DMS 273 treated with DMSO at 0.1 percent for 48 hours (cell line): Measurements from ENCODE around the gene ID3.
"Not testable (repeated sequence)": the region's sequence is repeated elsewhere in the genome, so short reads cannot be mapped to it uniquely, and the experiment has no call there.

ENCODE experiments used
- DNase-seq: peaks from one replicate; lab custom pipeline; 2025; lab: John Stamatoyannopoulos, UW

ID3 gene

DNA sequence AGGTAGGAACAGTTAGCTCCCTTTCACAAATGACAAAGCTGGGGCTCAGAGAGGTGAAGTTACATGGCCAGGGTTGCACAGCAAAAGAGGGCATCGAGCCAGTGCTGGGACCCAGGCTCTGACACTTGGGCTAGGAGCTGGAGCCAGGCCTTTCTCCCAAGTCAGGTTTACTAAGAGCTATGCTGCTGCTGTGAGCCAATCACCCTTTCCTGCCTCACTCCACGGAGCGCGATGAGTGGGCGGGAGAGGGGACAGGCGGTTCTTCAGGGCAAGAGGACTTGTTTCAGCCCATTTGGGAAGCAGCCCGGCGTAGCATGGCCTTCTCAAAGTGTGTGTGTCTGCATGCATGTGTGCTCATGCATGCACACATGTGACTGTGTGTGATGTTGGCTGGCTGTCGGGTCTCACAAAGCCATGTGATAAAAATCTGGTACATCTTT lies 10.6 kb downstream of the ID3 start:
- DNase-seq, result no peak

DNA sequence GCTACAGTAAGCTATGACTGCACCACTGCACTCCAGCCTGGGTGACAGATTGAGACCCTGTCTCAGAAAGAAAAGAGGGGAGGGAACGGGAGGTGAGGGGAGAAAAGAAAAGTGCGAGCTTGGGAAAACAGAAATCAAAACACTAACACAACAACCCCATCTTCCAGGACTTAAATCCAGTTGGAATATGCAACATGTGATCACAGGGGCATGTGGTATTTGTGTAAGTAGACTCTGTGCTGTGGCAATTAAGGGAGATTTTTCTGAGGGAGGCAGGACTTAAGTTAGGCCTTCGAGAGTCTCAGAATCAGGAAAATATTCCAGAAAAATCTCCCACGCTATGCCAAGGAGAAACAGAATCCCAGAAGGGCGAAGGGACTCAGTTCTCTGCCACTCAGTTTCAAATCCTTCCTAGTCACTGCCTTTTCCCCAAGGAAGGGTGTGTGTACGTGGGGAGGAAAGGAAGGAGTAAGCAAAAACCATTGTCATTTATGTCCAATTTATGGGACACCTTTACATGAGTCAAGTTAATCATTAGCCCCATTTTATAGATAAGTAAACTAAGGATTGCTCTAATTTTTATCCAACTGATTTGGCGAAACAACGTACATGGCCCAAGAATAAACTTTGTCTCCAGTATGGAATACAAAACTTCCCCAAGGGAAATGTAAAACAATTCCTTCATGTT lies 12.3 kb downstream of the ID3 start:
- DNase-seq, result no peak

DNA sequence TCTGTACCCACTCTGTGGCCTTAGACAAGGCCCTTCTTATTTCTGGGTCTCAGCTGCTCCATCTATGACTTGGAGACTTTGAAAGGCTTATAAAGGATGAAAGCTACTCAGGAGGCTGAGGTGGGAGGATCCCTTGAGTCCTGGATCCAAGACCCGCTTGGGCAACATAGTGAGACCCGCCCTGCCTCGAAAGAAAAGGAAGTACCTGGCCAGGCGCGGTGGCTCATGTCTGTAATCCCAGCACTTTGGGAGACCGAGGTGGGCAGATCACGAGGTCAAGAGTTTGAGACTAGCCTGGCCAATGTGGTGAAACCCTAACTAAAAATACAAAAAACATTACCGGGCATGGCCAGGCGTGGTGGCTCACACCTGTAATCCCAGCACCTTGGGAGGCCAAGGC lies 13.4 kb downstream of the ID3 start:
- DNase-seq, result no peak

DNA sequence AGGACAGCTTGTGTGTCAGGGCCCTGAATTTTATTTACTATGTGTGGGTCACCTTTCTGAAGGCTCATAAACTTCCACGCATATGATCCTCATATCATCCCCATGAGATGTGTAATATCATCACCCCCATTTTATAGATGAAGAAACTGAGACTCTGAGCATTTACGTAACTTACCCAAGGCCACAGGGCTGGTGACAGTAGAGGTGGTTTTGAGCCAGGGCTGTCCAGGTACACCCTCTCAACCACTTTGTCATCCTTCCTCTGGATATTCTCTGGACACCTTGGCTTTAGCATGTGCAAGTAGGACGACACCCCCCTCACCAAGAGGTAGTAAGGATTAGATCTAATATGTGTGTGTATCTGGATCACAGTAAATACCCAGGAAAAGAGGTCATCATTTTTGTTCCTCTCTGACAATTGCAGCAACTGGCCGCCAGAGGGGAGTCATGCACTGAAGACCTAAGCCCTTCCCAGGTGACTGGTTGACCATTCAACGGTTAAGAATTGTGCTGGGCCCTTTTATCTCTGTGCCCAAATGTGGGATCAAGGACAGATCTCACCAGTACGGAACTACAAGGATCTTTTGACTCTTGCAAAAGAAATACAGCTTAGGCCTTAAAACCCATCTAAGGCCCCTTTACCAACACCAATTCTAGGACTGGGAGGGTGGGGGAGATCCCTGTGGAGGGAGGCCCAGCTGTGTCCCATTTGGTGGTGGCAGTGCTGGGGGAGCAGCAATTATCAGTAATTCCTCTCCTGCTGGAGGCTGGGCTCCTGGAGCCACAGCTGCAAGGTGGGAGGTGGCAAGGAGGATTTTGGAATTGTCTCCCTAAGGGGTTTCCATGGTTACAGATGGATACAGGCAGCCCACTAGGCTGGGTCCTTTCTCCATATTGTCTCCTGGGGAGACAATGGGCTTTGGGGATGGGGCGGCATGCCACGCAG lies 14.6 kb downstream of the ID3 start:
- peak; percentile 63 for DNase-seq

DNA sequence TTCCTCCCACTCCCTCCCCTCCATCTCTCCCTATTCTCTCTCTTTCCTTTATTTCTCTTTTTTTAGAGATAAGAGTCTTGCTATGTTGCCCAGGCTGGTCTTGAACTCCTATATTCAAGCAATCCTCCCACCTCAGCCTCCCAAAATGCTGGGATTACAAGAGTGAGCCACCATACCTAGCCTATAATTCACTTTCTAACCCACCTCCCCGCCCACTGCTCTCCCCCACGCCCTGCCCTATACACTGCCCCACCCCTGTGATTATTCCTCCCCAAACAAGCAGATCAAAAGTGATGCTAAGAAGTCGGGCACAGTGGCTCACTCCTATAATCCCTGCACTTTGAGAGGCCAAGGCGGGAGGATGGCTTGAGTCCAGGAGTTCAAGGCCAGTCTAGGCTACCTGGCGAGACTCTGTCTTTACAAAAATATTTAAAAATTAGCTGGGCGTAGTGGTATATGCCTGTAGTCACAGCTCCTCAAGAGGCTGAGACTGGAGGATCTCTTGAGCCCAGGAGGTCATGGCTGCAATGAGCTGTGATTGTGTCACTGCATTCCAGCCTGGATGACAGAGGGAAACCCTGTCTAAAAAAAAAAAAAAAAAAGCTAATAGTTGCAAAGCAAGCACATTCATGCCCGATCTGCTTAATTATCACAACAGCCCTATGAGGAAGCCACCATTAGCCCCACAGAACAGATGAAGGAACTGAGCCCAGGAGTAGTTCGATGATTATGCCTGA lies 15.4 kb downstream of the ID3 start:
- DNase-seq, result no peak

DNA sequence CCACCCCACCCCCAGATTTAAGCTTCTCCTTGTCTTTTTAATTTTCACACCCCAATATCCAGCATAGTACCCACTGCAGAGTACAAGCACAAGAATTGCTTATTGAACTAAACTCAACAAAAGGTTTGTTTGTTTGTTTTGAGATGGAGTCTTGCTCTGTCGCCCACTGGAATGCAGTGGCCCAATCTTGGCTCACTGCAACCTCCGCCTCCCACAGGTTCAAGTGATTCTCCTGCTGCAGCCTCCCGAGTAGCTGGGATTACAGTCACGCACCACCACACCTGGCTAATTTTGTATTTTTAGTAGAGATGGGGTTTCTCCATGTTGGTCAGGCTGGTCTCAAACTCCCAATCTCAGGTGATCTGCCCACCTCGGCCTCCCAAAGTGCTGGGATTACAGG lies 16.4 kb downstream of the ID3 start:
- not testable (repeated sequence) for DNase-seq

DNA sequence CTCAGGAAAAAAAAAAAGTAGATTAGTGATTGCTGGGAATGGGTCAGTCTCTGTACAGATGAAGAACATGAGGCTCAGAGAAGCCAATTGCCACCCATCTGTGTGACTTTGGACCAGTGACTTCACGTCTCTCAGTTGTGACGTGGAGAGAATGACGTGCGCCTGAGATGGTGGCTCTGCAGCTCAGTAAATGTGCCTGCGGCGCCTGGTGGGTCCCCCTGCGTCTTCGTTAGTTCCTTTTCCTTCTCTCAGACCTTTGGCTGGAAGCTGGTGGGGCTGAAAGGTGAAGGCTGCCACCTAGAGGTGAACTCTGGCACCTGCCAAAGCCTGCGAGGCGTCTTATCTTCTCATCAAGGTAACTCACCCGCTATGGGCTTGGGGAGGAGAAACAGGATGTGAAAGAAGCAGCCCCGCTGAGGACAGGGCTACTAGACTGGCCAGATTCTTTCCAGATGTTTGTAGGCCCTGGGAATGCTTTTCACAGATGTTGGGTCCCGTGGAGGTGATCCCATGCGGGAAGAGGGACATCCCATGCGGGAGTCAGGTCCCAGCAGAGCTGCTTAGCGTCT lies 19.5 kb downstream of the ID3 start:
- peak; percentile 87 for DNase-seq

DNA sequence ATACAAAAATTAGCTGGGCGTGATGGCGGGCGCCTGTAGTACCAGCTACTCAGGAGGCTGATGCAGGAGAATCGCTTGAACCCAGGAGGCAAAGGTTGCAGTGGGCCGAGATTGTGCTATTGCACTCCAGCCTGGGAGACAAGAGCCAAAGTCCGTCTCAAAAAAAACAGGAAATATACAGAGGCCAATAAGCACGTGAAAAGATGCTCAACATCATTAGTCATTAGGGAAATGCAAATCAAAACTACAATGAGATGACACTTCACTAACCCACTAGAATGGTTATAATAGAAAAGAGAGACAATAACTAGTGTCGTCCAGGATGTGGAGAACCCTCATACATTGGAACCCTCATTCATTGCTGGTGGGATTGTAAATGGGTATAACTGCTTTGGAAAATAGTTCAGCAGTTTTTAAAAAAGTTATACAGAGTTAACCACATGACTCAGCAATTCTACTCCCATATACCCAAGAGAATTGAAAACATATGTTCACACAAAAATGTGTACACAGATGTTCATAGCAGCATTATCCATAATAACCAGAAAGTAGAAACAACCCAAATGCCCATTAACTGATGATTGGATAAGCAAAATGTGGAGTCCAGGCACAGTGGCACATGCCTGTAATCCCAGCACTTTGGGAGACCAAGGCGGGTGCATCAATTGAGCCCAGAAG lies 21.9 kb downstream of the ID3 start:
- no peak for DNase-seq

DNA sequence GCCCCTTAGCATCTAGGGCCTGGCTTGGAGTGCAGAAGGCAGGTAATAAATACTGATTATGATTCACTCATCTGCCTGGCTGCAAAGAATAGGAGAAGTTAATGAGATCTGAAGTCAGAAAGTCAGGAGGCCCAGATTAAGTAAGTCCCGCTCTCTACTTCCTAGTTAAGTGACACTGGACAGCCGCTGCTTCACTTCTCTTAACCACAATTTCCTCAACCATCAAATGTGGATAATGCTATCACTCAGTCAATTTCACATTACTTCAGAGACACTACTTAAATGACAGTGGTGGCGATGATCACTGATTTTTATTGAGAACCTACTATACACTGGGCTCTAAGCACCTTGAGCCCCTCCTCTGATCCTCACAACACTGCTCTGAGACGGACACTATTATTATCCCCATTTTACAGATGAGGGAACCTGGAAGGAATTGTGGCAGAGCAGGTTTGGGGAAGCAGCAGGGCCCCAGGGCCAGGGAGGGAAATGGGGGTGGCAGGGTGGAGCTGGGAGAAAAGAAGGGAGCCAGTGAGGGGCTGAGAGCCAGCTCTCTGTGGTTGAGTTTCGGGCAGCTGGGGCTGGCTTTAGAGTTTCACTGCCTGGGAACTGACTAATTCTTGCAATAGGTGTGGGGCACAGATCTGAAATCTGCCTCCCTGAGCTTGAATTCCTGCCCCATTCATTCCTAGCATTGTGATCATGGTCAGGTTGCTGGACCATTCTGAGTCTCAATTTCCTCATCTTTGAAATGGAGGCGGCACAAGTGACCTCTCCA lies 25.9 kb downstream of the ID3 start:
- no peak for DNase-seq

DNA sequence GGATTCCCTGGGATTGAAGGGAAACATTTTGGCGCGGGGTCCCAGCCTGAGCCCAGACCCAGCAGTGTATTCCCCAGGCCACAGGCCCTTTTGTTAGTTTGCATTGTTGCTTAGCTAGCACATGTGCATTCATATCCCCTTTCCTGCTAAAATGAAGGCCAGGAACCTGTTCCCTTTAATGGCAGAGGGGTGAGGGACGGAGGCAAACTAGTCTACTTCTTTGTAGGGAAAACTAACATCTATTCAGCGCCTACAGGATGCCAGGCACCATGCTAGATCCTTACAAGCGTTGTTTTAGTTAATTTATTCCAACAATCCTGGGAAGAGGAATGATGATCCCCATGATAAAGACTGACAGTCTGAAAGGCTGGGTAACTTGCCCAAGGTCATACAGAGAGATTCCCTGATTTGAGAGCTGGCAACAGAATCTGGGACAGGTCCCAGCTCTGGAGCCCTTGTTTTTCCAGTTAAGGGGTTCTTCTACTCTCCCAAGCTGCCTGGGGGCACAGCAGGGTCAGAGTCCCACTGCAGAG lies 27.7 kb downstream of the ID3 start:
- DNase-seq, result no peak

DNA sequence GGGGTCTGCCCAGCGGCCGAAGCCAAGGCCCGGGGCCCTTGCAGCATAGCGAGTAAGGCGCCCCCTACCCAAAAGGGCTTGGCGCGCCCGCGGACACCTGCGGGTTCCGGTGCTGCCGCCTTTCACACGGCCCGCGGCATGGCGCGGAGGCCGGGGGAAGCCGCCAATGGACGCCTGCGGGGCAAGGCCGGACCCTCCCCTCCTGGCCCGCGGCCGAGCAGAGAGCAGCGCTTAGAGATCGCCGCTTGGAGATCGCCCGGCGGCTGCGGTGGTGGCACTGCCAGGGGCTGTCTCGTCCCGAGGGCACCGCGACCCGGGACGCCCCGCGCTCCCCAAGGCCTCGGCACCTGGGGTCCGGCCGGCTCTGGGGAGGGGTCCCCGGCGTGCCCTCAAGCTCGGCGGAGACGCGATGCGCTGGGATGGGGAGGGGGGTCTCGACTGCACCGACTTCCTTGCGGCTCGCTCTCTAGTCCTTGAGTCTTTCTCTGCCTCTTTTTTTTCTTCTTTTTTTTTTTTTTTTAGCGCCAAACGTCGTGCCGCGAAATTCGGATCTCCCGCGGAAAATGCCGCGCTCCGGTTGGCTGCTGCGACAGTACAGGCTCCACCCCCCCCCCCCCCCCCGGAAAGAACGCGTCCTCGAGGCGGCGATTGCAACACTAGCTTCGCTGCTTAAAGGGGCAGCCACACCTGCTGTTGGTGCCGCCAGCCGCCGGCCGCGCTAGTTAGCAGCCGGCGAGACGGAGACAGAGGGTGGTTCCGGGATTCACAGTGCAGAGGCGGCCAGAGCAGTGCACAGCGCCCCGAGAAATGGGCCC lies 28.3 kb downstream of the ID3 start, which contains the start of gene E2F2:
TSS of gene E2F2 (minus strand) at position 487 of the 815 bp plus-strand sequence. CDS start at position 47, 440 bp downstream.
- DNase-seq, result peak; percentile 77

DNA sequence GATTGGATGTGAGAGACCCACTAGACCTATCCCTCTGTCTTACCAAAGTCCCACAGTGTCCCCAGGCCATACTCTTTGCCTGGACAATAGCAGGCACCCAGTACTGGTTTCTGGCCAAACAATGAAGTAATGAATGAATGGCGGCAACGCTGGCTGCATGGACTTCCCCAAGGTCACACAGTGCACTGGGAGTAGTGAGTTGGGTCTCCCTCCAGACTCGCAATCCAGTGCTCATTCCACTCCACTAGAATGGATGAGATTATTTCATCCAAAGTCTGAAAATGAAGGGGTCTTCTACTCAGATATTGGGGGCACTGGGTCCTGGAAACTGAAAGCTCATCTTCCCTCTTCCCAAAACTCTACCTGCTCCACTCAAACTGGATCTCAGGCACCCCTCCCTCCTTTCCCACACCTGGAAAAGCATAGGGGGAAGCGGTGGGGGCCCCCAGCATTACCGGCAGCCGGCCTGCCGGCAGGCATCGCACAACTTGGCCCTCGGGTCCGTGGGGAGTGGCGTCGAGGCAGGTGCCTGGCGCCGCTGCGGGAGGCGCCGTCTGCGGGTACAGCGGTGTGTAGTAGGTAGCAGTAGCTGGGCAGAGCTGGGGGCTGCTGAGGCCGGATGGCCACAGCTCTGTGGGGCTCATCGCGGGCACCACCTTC lies 29.1 kb downstream of the ID3 start:
- DNase-seq, result no peak

DNA sequence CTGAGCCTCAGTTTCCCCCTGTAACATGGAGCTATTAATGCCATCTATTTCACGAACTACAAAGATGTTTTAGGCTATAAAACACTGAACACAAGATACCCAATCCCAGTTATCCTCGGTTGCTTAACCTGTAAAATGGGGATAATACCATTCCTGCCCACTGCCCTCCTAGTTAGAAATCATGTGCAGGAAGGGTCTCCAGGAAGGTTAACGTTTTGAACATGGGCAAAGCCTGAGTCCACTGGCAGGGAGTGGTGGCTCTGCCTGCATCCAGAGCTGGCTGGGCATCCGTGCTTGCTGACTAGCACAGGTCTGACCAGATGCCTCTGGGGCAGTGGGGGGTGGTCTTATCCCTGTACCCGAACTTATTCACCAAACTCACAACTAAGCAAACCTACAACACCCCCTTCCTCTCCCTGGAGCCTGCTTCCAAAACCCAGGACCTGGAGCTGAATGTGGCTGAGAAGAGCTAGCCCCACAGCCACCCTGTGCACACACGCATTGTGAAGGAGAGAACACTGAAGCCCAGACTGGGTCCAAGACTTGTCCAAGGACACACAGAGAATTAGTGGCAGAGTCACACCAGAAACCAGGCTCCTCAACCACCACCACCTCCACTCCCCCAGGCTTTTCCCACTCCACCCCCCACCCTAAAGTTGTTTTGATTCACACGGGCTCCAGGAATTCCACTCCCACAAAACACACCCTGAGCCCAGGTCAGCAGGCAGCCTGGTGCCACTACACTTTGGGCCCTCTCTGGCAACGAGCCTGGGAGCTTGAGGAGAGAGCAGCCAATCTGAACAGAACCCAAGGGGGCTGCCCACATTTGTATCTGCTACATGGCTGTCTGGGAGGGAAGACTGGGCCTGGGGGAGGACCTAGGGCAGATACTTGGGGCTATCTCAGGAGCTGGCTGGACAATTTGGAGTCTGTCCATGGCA lies 29.9 kb downstream of the ID3 start:
- no peak for DNase-seq

DNA sequence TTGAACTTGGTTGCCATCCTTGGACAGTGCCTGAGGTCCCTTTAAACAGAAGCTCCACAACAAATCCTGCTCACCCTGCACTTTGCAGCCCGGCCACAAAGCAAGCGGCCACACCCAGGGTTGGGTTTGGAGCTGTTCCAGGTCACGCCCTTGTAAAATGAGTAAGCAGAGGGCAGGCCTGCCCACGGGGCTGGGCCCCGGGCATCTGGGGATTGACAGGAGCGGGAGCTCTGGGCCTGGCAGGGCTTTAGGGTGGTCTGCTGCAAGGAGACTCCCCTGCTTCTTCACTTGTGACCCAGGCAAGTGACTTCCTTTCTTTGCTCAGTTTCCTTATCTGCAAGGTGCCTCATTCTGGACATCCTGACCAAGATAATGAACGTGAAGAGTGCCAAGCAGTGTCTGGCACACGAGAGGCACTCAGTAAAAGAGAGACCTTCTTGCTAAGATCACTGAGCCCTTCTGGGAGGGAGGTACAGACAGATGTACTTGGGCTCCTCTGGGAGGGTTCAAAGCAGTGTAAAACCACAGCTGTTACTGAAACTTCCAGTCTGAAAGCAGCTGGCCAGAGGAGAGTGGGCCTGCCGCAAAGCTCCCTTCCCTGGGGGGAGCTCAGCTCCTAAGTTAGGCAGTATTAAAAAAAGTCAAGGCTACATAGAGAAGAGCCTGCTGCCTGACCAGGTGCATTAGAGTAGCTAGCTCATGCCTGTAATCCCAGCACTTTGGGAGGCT lies 30.9 kb downstream of the ID3 start:
- peak; percentile 95 for DNase-seq

DNA sequence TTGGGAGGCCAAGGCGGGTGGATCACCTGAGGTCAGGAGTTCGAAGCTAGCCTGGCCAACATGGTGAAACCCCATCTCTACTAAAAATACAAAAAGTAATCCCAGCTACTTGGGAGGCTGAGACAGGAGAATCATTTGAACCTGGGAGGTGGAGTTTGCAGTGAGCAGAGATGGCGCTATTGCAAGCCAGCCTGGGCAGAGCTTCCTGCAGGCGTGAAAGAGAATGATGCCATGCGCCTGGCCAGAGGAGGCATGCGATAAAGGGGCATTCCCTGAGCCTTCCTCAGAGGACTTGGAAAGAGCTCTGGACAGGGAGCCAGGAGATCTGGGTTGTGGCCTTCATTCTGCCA lies 31.4 kb downstream of the ID3 start:
- no peak for DNase-seq

DNA sequence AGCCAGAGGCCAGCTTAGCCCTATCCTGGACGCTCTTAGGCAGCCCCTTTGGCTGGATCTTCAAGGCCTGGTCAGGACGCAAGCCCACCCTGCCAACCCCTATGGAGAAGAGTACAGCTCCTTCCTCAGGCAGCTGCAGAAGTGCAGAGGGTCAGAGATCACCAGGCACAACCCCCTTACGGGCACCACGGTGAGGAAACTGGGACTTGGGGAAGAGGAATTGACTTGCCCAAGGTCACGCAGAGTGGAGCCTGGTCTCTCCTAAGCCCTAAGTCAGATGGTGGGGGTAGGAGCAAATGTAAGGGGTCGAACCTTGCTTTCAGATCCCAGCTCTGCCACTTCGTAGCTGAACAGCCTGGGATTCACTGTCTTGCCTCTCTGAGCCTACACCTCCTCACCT lies 31.9 kb downstream of the ID3 start:
- no peak for DNase-seq

DNA sequence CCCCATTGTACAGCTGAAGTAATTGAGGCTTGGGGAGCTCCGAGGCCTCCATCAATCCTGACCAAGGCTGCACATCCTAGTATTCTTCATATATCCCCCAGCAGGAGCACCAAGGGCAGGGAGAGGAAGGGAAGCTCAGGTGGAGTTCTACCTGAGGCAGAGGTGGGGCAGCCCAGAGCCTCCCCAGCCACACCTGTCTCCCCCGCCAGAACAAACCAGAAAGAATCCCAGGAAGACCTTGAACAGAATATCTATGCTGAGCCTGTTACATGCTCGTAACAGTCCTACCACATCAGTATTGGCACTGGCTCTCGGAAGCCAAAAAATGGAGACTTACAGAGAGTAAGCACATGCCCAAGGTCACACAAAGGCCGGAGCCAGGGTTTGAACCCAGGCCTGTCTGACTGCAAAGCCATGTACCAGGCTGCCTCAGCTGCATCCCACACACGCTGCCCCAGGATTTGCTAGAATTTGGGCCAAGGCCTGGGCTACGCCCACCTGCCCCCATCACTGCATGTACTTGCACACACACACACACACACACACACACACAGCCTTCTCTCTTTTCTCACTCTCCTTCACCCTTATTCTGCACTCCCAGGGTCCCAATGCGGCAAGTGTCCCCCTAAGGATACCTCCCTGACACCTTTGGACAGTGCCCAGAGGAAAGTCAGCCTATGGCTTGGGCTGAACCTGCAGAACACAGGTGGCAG lies 32.8 kb downstream of the ID3 start:
- DNase-seq, result no peak
